ENCODE data around the gene TFDP2. TPM values are rescaled to one million over a fixed set of nuclear protein-coding genes. Genes with fewer than 3 reads are reported as not detected.
"Not testable (repeated sequence)": the region's sequence is repeated elsewhere in the genome, so short reads cannot be mapped to it uniquely, and the experiment has no call there.

The TFDP2 gene
- total RNA-seq, 1 experiment from 2014 or later = 45.6 TPM

DNA sequence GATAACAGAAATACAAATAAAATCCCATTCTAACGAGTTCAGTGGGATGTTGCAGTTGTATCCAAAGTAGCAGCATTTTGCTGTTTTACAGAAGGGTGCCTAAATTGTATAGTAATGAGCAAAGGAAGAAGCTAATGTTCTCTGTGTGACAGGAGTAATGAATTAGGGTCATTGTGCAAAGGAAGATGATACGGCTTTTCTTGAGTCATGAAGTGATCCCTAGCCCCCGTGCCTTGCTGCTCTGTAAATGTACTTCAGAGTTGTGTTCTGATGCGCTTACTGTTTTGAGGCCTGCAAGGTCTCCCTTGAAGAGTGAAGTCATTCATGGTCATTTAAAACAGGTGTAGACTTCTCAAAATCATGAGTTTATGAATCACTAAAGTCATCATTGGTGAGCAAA lies 235.0 kb downstream of the TFDP2 start:
- Histone ChIP-seq H4K20me1 (ENCODE audit: insufficient read depth, low read depth, low read length) (no peaks in the 10 kb centered on the region), H3K9me3 (ENCODE audit: low read length) (no peaks in the 10 kb centered on the region; the same call in 1 of the 2 replicates), H3K36me3 (ENCODE audit: insufficient read depth, low read length) (peaks cover 71% of the 10 kb centered on the region), H3K4me2 (ENCODE audit: low read depth, low read length, poor library complexity, severe bottlenecking) (no peak overlapping the region), H3K4me1 (ENCODE audit: low read length) (no peaks in the 10 kb centered on the region), H3K27me3 (ENCODE audit: low read length) (no peaks in the 10 kb centered on the region), H3K9me2 (replicated peaks; ENCODE audit: insufficient read depth, low read length) (no peaks in the 10 kb centered on the region), H3K9ac (ENCODE audit: low read length) (no peak overlapping the region), H2AFZ (ENCODE audit: low read length) (no peak overlapping the region), H3K79me2 (ENCODE audit: low read length) (peaks cover 30% of the 10 kb centered on the region), H3K27ac (ENCODE audit: low read length) (no peak overlapping the region), H3K4me3 (ENCODE audit: low read length) (no peak overlapping the region)
- DNase-seq = no peak

- Histone ChIP-seq H3K9ac (ENCODE audit: low read length) (no peak overlapping the region), H2AFZ (ENCODE audit: low read length) (no peak overlapping the region), H3K4me2 (ENCODE audit: low read depth, low read length, poor library complexity, severe bottlenecking) (no peak overlapping the region), H3K9me2 (replicated peaks; ENCODE audit: insufficient read depth, low read length) (no peaks in the 10 kb centered on the region), H3K27me3 (ENCODE audit: low read length) (no peaks in the 10 kb centered on the region), H3K4me3 (ENCODE audit: low read length) (no peak overlapping the region), H3K9me3 (ENCODE audit: low read length) (no peaks in the 10 kb centered on the region; the same call in 1 of the 2 replicates), H3K79me2 (ENCODE audit: low read length) (peaks cover 36% of the 10 kb centered on the region), H3K27ac (ENCODE audit: low read length) (no peak overlapping the region), H4K20me1 (ENCODE audit: insufficient read depth, low read depth, low read length) (no peaks in the 10 kb centered on the region), H3K36me3 (ENCODE audit: insufficient read depth, low read length) (peaks cover 74% of the 10 kb centered on the region), H3K4me1 (ENCODE audit: low read length) (no peaks in the 10 kb centered on the region)
- peak; percentile 85 for DNase-seq
These were observed 236.1 kb downstream of the TFDP2 start for GRCh38 chr3:141913150-141913811.

- not testable (repeated sequence) for H4K20me1 ChIP-seq (ENCODE audit: insufficient read depth, low read depth, low read length); H3K9me2 ChIP-seq (replicated peaks; ENCODE audit: insufficient read depth, low read length); DNase-seq; H3K9ac ChIP-seq (ENCODE audit: low read length); H3K27me3 ChIP-seq (ENCODE audit: low read length); H2AFZ ChIP-seq (ENCODE audit: low read length); H3K9me3 ChIP-seq (ENCODE audit: low read length); H3K4me2 ChIP-seq (ENCODE audit: low read depth, low read length, poor library complexity, severe bottlenecking); H3K4me1 ChIP-seq (ENCODE audit: low read length); H3K27ac ChIP-seq (ENCODE audit: low read length); H3K4me3 ChIP-seq (ENCODE audit: low read length)
- H3K79me2 ChIP-seq (ENCODE audit: low read length) = peaks cover 48% of the 10 kb centered on the region
- H3K36me3 ChIP-seq (ENCODE audit: insufficient read depth, low read length) = peaks cover 84% of the 10 kb centered on the region
These were observed 239.4 kb downstream of the TFDP2 start for GRCh38 chr3:141909986-141910385.

GRCh38 chr3:141909408-141909807 lies 239.9 kb downstream of the TFDP2 start:
- Histone ChIP-seq H2AFZ (ENCODE audit: low read length) (no peak overlapping the region), H3K27ac (ENCODE audit: low read length) (no peak overlapping the region), H3K27me3 (ENCODE audit: low read length) (no peaks in the 10 kb centered on the region), H3K9me3 (ENCODE audit: low read length) (no peaks in the 10 kb centered on the region; the same call in 1 of the 2 replicates), H3K36me3 (ENCODE audit: insufficient read depth, low read length) (peaks cover 82% of the 10 kb centered on the region), H3K4me1 (ENCODE audit: low read length) (no peaks in the 10 kb centered on the region), H4K20me1 (ENCODE audit: insufficient read depth, low read depth, low read length) (no peaks in the 10 kb centered on the region), H3K79me2 (ENCODE audit: low read length) (peaks cover 43% of the 10 kb centered on the region), H3K9me2 (replicated peaks; ENCODE audit: insufficient read depth, low read length) (no peaks in the 10 kb centered on the region), H3K4me2 (ENCODE audit: low read depth, low read length, poor library complexity, severe bottlenecking) (no peak overlapping the region), H3K4me3 (ENCODE audit: low read length) (no peak overlapping the region), H3K9ac (ENCODE audit: low read length) (no peak overlapping the region)
- DNase-seq = no peak

- H3K4me1 ChIP-seq (ENCODE audit: low read length) = peaks cover 6% of the 10 kb centered on the region; the same call in 1 of the 2 replicates
These were observed 244.2 kb downstream of the TFDP2 start for GRCh38 chr3:141905129-141905528.

DNA sequence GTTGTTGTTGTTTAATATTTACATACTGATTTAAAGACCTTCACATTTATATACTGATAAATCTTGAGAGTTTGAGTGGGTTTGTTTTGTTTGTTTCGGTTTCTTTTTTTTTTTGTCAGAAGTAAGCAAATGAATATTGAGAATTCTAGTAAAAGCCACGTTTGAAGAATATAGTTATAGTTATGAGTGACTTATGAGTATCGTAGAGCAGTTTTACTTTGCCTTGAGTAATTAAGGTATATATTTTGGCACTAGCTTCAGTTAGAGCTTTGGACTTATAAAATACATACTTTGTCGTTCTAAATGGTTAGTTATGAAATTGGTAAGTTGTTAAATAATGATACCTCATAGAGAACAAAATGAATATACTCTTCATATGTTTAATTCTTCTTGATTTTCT lies 245.1 kb downstream of the TFDP2 start:
- no peak for DNase-seq
- no peak overlapping the region for H2AFZ ChIP-seq (ENCODE audit: low read length)
- H3K4me1 ChIP-seq (ENCODE audit: low read length) = peaks cover 6% of the 10 kb centered on the region; the same call in 1 of the 2 replicates
- H3K36me3 ChIP-seq (ENCODE audit: insufficient read depth, low read length) = peaks cover 64% of the 10 kb centered on the region
- H3K9me3 ChIP-seq (ENCODE audit: low read length) = no peaks in the 10 kb centered on the region
- no peak overlapping the region for H3K9ac ChIP-seq (ENCODE audit: low read length)
- peaks cover 73% of the 10 kb centered on the region for H3K79me2 ChIP-seq (ENCODE audit: low read length)
- no peaks in the 10 kb centered on the region for H3K27me3 ChIP-seq (ENCODE audit: low read length)
- no peak overlapping the region for H3K27ac ChIP-seq (ENCODE audit: low read length)
- H3K4me2 ChIP-seq (ENCODE audit: low read depth, low read length, poor library complexity, severe bottlenecking) = no peak overlapping the region
- H3K9me2 ChIP-seq (replicated peaks; ENCODE audit: insufficient read depth, low read length) = no peaks in the 10 kb centered on the region
- H3K4me3 ChIP-seq (ENCODE audit: low read length) = no peak overlapping the region
- peaks cover 4% of the 10 kb centered on the region; the same call in 1 of the 2 replicates for H4K20me1 ChIP-seq (ENCODE audit: insufficient read depth, low read depth, low read length)

More at GRCh38 chr3:141905129-141905528, 244.2 kb downstream of the TFDP2 start:
- Histone ChIP-seq H3K4me2 (ENCODE audit: low read depth, low read length, poor library complexity, severe bottlenecking) (no peak overlapping the region), H3K79me2 (ENCODE audit: low read length) (peaks cover 70% of the 10 kb centered on the region), H3K27me3 (ENCODE audit: low read length) (no peaks in the 10 kb centered on the region), H3K4me3 (ENCODE audit: low read length) (no peak overlapping the region), H4K20me1 (ENCODE audit: insufficient read depth, low read depth, low read length) (peaks cover 4% of the 10 kb centered on the region; the same call in 1 of the 2 replicates), H3K9me2 (replicated peaks; ENCODE audit: insufficient read depth, low read length) (no peaks in the 10 kb centered on the region), H3K9ac (ENCODE audit: low read length) (no peak overlapping the region), H3K36me3 (ENCODE audit: insufficient read depth, low read length) (peaks cover 66% of the 10 kb centered on the region), H3K9me3 (ENCODE audit: low read length) (no peaks in the 10 kb centered on the region), H2AFZ (ENCODE audit: low read length) (no peak overlapping the region), H3K27ac (ENCODE audit: low read length) (no peak overlapping the region)
- no peak for DNase-seq

DNA sequence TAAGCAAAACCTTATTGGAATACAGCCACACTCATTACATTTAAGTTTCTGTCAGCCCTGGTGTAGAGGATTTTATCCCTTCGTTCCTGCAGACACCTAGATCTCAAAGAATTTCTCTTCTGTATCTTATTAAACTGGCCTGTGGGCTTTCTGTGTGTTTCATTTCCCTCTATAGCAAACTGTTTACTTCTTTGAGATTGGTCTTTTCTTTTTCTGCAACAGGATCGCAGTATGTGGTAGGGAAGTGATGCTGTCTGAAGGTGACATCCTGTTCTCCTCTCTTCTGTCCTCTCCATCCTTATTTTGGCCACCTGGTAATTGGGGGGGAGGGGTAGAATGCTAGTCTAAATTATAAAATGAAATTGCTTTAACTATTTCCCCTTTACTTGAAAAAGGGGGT lies 247.4 kb downstream of the TFDP2 start:
- H3K79me2 ChIP-seq (ENCODE audit: low read length) = peaks cover 87% of the 10 kb centered on the region
- H3K4me2 ChIP-seq (ENCODE audit: low read depth, low read length, poor library complexity, severe bottlenecking) = no peak overlapping the region
- peaks cover 4% of the 10 kb centered on the region; the same call in 1 of the 2 replicates for H4K20me1 ChIP-seq (ENCODE audit: insufficient read depth, low read depth, low read length)
- H3K9ac ChIP-seq (ENCODE audit: low read length) = no peak overlapping the region
- peaks cover 2% of the 10 kb centered on the region; the same call in 1 of the 2 replicates for H3K9me3 ChIP-seq (ENCODE audit: low read length)
- no peak overlapping the region for H2AFZ ChIP-seq (ENCODE audit: low read length)
- no peak for DNase-seq
- no peaks in the 10 kb centered on the region for H3K27me3 ChIP-seq (ENCODE audit: low read length)
- H3K4me3 ChIP-seq (ENCODE audit: low read length) = no peak overlapping the region
- H3K4me1 ChIP-seq (ENCODE audit: low read length) = peaks cover 6% of the 10 kb centered on the region; the same call in 1 of the 2 replicates
- no peaks in the 10 kb centered on the region for H3K9me2 ChIP-seq (replicated peaks; ENCODE audit: insufficient read depth, low read length)
- H3K36me3 ChIP-seq (ENCODE audit: insufficient read depth, low read length) = peaks cover 65% of the 10 kb centered on the region
- H3K27ac ChIP-seq (ENCODE audit: low read length) = no peak overlapping the region

GRCh38 chr3:141900343-141900742 lies 249.0 kb downstream of the TFDP2 start:
- H3K9me3 ChIP-seq (ENCODE audit: low read length) = peaks cover 4% of the 10 kb centered on the region; the same call in 1 of the 2 replicates
- DNase-seq = no peak
- H3K4me2 ChIP-seq (ENCODE audit: low read depth, low read length, poor library complexity, severe bottlenecking) = no peak overlapping the region
- H2AFZ ChIP-seq (ENCODE audit: low read length) = no peak overlapping the region
- peaks cover 6% of the 10 kb centered on the region; the same call in 1 of the 2 replicates for H3K4me1 ChIP-seq (ENCODE audit: low read length)
- no peak overlapping the region for H3K27ac ChIP-seq (ENCODE audit: low read length)
- no peaks in the 10 kb centered on the region for H3K27me3 ChIP-seq (ENCODE audit: low read length)
- peaks cover 94% of the 10 kb centered on the region for H3K79me2 ChIP-seq (ENCODE audit: low read length)
- peaks cover 4% of the 10 kb centered on the region; the same call in 1 of the 2 replicates for H4K20me1 ChIP-seq (ENCODE audit: insufficient read depth, low read depth, low read length)
- H3K36me3 ChIP-seq (ENCODE audit: insufficient read depth, low read length) = peaks cover 61% of the 10 kb centered on the region
- H3K9ac ChIP-seq (ENCODE audit: low read length) = no peak overlapping the region
- no peak overlapping the region for H3K4me3 ChIP-seq (ENCODE audit: low read length)
- H3K9me2 ChIP-seq (replicated peaks; ENCODE audit: insufficient read depth, low read length) = no peaks in the 10 kb centered on the region

Data from Karpas-422 (cell line).